HG03442 (cell line): ENCODE data around the gene MEIS2.

Source experiments
- ATAC-seq: cut with Tn5 transposase; IDR thresholded peaks from one replicate; pipeline ENCODE4 v1.9.1; 2021; ENCODE audit warnings: mild to moderate bottlenecking, moderate library complexity; ENCODE audit not compliant: unreplicated experiment

MEIS2 gene

GRCh38 chr15:36940219-36940618 lies 160.1 kb downstream of the MEIS2 start:
- no peak for ATAC-seq

DNA sequence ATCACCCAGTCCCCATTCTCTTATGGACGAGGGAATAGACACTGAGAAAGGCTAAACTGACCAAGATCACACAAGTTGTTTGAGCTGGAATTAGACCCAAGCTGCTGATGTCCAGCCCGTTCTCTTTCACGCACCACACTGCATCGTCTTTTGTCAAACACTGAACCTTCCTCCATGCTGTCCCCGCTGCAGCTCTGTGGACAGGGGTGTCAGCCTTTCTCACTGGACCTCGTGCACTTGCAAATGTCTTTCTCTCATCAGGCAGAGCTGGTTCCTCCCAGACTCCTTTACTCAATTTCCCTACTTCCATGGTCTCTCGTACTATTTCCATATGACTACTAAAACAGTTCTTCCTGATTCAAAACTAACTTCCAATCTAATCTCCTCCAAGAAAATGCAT lies 161.6 kb downstream of the MEIS2 start:
- no peak for ATAC-seq

DNA sequence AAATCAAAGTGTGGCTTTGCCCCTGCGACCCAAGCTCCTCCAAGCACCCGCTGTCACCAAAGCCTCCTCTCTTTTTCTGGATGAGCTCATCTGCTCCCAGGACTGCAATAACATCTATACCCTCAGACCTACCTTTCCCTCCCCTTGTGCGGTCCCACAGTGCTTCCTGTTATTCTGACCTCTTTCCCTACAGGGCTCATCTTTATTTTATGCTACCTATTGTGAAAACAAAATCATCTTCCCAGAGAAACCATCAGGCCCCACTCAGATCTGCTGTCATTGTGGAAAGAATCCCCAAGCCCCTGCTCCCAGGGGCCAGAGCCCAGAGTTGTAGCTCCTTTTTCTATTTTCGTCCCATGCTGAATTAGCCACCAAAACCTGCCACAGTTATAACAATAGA lies 162.2 kb downstream of the MEIS2 start:
- no peak for ATAC-seq

DNA sequence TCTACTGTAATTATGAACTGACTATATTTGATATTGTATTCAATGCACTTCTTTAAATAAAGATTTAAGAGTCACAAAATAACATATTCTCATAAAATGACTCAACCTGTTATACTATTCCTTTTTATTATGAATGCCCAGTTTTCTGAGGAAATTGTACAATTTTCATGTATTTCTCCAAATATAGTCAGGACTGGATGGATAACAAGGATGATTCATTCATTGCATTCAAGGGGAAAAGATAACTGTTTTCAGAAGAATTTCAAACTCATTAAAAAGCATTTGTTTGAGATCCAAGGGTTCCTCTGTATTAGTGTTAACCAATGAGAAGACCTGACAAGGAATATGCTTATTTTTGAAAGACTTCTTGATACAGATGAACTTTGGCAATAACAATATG lies 163.7 kb downstream of the MEIS2 start:
- ATAC-seq: no peak

- no peak for ATAC-seq
Observed at GRCh38 chr15:36933255-36933990, 166.9 kb downstream of the MEIS2 start.

DNA sequence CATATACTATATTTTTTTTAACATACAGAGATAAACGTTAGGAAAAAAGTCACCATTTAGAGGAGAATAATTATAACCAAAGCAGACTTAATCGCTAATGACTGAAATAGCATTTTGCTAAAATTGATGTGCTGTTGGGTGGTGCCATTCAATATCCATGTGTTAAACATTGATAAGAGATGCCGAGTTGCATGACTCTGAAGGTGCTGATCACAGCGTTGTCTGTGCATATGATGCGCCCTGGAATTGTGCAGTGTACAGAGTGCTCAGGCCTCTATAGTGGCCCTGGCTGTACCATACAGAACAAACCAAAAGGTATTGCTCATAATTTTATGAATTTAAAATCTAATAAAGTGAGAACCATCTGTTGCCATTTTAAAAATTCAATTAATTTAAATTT lies 168.3 kb downstream of the MEIS2 start:
- ATAC-seq: no peak

DNA sequence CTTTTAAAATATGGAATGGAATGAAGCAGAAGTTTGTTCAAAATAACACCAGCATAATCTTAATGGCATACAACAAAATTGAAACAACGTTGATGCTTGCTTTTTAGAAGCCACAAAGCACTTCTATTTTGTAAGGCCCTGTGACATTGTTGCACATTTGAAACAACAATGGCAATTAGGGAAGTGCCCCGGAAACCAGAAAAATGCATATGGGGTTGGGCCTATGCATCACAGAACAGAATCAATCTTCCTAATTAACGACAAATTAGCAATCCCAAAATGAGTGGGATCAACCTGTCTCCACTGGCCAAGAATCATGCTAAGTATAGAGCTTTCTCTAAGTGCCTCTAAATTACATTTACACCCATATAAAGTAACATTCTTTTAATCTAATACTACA lies 168.9 kb downstream of the MEIS2 start:
- no peak for ATAC-seq

DNA sequence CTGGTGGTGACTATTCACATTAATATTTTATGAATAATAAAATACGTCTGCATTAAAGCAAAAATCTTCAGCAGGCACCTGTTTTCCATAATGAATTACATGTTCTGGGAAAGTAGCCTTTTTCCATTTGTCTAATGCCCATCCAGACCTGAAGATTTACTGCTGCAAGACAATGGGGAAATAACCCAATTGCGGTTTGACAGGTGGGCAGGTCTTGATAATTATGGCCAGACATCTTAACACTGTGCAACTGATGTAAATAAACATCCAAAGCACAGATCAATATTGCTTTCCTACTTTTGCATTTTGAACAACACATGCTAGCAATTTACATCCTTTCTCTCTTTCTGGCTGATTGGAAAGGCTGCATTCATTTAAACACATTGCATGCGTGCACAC lies 173.9 kb downstream of the MEIS2 start:
- ATAC-seq: no peak

DNA sequence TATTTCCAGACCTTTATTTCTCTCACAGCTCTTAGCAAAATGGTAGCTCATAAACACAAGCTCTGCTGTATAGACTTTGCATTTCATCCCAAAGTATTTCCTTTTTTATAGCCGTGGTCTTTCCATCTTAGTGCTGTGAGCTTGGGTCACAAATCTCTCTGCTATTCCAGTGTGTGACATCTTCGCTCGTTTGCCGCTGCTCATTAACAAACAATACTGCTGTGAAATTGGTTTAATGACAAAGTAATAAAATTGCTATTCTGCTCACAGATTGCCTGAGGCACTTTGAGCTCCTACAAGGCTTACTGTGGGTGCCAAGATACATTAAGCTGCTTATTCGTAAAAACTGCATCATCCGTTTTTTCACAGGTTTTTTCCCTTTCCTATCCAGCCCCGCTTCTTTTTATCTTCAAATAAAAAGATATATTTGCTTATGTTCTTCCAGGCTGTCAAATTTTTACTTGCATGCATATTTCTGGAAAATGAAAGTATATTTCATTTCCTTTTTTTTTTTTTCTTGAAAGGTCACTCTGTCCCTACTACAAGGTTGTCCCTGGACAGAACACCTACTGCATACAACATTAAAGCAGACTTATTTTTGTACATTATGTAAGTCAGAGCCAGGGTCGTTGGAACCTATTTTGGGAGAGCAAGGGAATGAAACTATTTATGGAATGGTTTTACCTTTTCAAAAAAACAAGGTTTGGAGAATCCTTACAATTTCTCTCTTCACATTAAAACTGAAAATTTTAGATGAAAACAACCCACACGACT lies 174.5 kb downstream of the MEIS2 start:
- ATAC-seq: no peak

DNA sequence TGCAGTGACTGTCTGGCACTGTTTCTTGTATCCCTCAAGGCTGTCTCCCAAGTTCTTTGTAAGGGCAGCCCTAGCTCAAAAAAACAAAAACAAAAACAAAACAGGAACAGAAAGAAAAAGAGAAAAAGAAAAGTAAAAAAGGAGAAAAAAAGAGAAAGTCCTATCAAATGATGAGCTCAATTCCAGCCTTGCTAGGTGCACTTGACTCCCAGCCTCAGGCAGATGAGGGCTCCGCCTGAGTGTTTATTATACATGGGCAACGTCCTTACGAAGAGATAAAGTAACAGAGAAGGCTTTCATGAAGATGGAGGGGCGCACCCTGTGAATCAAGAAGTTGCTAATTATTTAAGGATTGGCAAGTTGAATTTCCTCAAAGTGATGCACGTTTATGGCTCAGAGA lies 175.3 kb downstream of the MEIS2 start:
- no peak for ATAC-seq

DNA sequence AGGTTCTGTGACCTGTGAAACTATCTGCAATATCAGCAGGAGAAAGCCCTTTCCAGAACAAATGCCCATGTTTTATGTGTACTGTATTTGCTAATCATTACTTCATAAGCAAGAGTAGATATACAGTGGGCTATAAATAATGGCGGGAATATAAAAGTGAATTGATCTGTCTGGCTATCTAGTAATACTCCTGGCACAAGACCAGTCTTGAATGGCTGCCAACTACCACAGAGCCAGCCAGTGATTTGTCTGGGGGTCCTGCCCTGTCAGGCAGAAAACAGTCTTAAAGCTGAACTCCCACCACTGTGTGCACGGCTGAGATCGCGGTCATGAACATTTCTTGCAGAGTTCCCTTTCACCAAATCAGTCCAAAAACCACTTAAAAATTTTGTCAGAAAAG lies 176.3 kb downstream of the MEIS2 start:
- ATAC-seq: no peak

DNA sequence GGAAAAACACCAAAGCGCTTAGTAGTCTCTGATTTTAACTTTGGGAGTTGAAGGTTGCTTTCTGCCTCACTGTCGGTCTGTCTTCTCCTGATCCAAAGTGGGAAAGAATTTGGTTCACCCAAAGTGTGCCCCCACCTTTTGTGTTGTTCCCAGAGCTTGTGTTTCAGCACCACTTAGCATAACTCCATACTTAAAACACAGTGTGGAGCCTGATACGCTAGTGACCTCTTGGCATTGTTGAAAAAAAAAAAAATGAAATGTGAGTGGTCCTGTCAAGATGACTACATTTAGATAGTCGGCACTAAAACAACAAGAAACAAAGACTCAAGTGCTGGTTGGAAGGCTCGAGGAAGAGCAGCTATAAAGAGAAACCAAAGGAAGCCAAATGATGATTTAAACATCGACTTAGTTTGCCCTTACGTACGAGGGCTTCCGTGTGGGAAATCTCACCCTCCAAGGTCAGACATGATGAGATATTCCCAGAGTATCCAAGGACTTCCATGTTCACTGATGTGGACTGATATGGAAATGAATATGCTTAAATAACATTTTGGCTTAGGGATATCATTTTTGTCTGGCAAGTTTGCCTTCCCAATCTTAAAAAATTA lies 178.8 kb downstream of the MEIS2 start:
- ATAC-seq: no peak

DNA sequence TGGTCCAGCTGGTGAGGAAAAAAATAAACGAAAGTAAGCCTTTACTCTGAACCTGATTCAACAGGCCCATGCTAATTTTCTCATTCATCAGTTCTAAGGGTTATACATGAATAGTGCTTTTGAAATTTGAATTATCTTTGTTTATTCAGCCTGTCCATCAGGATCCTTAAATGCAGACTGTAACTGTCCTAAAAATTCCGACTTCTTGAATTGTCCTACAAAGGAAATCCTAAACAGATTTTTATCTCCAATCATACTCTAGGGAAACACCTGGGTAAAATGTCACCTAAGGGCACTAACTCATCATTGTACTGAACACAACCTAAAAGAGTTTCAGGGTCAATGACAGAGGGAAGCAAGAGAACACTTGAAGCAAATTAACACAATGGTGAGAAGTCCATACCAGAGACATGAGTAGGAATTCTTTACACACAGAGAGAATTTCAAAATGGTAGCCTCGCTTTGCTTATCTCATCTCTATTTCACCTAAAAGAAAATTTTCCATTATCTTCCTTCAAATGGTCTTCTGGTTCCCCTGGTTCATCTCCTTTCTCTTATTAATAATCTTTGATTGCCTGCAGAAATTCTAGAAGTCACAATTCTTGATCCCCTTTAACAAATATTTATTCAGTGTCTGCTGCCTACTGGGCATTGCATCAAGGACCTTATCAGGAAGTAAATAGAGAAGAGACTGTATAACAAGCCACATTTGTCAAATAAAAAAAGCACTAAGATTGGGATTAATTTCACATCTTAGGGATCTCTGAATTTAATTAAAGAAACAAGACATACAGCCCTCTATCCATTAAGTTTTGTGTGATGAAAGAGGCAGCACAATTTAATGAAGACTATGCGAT lies 182.7 kb downstream of the MEIS2 start:
- ATAC-seq: no peak

DNA sequence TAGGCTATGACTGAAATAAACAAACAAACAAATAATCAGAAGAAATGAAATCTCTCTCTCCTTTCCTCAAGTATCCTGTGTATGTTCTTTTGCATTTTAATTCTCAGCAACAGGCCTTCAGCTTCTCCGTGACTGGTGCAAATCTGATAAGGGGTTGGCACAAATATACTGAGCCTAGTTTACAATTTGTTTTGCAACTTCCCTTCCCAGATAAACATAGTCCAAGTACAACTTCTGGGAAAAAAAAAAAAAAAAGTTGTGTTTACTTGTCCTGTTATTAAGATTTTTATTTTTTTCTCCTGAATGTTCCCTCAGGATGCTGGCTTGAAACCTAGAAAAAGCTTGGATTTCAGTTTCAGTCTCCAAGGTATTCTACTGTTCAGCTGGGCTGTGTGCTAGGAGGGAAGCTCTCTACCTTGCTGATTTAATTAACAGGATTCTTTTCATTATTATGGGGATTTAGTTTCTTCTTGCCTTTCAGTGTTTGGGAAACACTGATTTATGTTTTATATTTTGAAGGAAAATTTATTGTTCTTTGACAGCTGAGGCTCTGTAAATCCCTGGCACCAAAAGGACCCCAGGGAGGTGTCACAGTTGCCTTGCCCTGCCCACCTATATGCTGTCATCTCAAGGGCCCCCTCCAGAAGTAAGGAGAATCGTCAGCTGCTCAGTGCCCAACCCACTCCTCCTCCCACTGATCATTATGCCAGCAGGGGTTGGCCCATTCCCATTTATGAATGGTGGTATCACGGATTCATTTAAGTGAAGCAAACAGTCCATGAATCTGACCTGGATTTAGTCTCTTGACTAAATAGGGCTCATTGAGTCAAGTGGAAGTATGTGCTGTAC lies 185.2 kb downstream of the MEIS2 start:
- ATAC-seq: no peak

GRCh38 chr15:36914466-36914865 lies 185.9 kb downstream of the MEIS2 start:
- no peak for ATAC-seq

- ATAC-seq: no peak
Observed at GRCh38 chr15:36912311-36912712, 188.0 kb downstream of the MEIS2 start.

DNA sequence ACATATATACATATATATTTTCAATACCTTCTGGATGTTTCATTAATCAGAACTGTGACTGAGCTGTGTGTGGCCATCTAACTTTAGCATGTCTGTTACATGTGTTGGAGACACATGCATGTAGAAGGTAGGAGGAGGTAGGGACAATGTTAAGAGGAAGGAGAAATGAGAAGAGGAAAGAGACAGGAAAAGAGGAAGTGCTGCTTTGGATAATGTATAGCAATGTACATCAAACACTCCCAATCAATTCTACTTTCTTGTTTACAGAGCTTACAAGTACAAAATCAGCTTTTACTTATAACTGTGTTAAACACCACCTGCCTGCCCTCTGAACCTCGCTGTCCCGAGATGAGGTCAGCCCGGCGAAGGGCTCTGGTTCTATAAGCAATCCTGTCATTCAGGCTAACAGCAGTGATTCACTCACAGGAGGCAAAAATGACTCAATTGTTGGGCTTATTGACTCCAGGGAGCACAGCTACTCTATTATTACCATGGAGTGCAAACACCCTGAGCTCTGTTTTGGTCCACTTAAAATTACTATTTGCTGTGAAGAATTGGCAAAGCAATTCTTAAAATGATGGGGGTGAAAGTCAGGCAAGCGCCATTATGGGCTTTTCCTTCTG lies 188.9 kb downstream of the MEIS2 start:
- no peak for ATAC-seq

- no peak for ATAC-seq
Observed at GRCh38 chr15:36908991-36909390, 191.4 kb downstream of the MEIS2 start.

DNA sequence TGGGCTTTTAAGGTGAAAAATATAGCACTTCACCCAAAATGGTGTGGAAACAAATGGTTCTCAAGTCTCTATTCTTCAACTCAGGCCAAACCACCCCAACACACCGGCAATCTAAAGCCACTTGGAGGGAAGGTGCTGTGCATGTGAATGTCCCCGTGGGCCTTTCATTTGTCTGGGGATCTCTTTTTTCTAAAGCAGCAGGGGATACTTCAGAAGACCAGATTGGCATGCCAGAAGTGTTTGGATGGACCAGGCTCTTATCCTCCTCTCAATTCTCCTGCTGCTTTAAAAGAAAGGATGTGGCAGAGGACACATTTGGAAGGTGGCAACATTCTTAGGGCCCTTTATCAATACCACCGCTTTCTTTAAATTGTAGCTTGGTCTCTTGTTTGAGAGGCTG lies 193.1 kb downstream of the MEIS2 start:
- no peak for ATAC-seq

DNA sequence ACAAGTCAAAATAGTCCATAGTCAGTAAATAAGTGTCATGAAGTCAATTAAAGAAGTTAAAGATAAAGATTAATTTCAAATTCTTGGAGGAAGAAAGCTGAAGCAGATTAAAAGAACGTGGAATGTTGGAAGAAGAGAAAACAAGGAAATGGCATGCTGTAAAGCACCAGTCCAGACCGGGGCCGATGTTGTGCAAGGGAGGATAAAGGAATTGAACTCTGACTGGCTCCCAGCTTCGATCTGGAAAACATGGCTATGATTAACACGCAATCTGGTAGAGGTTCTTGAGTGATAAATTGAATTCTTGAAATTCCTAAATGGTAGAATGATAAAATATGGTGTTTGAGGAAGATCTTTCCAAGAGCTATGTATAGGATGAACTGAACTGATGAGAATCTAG lies 194.4 kb downstream of the MEIS2 start:
- ATAC-seq: no peak
